GM19240 (cell line): ENCODE results near the gene RGL4.
"Not testable (repeated sequence)": the region's sequence is repeated elsewhere in the genome, so short reads cannot be mapped to it uniquely, and the experiment has no call there.

Experiments
- DNase-seq: peaks from one replicate; pipeline ENCODE4 v3.0.0; 2011; ENCODE audit warnings: low spot score; ENCODE audit not compliant: insufficient read length

RGL4 gene, protein sequence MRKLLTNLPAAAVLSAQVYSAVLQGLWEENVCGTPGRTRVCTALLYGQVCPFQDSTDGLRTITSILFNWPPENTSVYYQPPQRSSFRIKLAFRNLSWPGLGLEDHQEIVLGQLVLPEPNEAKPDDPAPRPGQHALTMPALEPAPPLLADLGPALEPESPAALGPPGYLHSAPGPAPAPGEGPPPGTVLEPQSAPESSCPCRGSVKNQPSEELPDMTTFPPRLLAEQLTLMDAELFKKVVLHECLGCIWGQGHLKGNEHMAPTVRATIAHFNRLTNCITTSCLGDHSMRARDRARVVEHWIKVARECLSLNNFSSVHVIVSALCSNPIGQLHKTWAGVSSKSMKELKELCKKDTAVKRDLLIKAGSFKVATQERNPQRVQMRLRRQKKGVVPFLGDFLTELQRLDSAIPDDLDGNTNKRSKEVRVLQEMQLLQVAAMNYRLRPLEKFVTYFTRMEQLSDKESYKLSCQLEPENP

DNA sequence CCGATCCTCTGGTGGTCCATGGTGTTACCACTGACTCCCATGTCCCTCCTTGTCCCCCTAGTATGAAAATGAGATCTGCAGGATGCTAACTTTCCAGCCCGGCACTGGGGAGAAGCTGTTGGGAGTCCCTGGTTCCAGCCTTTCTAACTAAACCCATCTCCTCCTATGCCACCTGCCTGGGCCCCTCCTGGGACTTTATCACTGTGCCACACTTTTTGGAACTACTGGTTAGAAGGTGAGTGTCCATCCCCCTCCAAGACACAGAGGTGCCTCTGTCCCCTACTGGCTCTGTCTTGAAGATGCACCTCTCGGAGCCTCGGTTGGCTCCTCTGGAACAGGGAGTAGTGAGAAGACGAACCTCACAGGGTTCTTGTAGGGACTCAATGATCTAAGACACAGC is at the start of gene RGL4:
RGL4 (plus strand) TSS at position 301 of the 400 bp plus-strand sequence. CDS start 1,018 bp downstream, outside the sequence.
- DNase-seq, result no peak

- DNase-seq, result not testable (repeated sequence)
Measured at GRCh38 chr22:23646526-23646925, 44.3 kb upstream of the RGL4 start.

GRCh38 chr22:23649071-23649501 is 41.7 kb upstream of the RGL4 start:
- no peak for DNase-seq

DNA sequence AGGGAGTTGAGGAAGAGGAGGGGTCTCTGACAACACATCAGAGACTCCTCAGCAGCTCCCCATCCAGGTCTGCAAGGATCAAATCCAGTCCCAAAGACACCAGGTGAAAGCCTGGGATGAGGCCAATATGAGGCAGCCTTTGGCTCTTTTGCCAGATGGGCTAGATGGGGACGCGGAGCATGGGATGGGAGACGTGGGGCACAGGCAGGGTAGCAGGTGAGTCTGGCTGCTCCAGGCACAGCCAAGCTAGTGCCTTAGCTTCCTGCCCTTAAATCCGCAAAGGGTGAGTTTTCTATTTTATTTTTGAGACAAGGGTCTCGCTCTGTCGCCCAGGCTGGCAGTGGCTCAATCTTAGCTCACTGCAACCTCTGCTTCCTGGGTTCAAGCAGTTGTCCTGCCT is 39.1 kb upstream of the RGL4 start:
- DNase-seq, result no peak

- DNase-seq, result no peak
Measured at GRCh38 chr22:23652286-23652685, 38.5 kb upstream of the RGL4 start.

DNA sequence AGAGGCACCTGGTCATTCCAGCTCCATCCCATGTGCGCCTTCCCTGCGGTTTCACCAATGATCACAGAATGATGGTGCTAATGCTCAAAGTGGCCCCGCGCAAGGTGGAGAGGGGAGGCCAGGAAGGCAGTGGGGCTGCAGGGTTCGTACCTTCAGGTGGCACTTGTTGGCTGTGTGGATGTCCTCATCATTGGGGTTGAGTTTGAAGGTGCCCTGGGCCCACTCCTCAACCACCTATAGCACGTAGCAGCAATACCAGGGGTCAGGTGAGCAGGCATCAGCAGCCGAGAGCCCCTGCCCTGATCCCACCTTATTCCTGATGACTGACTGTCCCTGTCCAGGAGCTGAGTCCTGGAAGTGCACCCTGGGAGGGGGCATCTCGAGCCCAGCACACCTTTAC is 38.1 kb upstream of the RGL4 start:
- DNase-seq, result no peak

DNA sequence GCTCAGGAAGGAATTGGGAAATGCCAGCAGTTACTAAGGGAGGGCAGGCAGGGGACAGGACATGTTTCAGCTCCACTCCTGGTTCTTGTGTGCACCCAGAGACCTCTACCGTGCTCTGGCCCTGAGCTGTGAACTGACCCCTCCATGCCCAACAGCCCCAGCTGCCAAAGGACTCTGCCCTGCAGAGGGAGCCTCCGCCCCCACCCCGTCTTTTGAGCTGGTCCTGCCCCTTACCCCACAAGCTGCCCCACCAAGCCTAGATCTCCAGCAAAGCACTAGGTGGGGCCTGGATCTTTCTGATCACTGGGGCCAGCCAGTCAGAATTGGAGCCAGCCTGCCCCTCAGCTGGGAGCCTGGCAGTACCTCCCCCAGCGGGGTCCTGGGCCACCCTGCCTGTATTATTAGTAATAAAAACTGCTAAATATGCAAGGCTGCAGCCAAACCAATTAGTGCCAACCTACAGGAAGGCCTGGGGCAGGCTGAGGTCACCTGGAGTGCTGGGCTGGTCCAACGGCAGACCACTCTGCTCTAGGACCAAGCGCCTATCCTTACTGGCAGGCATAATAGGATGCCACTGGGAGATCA is 34.8 kb upstream of the RGL4 start:
- DNase-seq, result no peak

DNA sequence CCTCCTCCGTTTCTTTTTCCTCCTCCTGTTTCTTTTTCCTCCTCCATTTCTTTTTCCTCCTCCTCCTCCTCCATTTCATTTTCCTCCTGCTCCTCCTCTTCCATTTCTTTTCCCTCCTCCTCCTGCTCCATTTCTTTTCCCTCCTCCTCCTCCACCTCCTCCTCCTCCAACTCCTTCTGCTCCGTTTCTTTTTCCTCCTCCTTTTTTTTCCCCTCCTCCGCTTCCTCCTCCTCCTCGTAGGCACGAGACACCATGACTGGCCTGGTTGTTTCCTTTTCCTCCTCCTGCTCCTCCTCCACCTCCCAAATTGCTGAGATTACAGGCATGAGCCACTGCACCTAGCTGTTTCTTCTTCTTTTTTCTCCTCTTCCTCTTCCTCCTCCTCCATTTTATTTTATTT is 33.1 kb upstream of the RGL4 start:
- DNase-seq, result no peak

GRCh38 chr22:23660381-23660780 is 30.4 kb upstream of the RGL4 start:
- not testable (repeated sequence) for DNase-seq

DNA sequence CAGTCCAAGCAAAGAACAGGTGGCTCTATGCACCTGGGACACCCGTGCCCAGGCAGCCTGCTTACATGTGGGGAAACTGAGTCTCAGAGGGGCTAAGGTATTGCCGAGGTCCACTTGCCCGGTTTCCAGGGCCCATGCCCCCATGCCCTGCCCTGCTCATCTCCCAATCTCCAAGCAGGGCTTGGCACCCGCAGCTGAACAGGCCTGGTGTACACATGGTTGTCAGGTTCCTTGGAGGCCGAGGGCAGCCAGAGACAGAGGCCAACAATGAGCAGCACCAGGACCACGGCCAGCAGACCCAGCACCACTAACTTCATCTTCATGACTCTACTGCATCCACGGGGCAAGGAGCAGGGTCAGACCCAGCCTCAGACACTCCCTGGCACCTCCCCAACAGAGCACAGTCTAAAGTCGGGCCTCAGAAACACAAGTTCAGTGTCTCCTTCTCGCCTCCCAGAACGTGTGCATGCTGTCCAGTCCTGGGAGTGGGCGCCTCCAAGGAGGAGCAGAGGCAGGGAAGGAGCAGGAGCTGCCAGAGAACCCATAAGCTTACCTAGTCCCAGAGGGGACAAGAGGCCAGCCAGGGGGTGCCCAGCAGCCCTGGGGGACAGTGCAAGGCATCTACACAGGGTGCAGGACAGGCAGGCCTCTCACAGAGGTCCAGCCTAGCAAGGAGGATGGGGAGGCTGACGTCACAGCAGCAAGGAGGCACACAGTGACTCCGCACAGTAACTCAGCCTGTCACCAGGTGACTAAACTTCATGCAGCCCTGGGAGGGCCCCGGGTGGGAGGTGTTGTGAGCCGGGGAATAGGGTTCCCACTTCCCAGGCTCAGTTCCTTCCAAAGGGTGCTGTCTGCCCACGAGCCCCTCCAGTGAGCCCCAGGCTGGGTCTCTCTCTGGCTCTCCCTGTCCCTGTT is 20.2 kb upstream of the RGL4 start:
- DNase-seq, result no peak

DNA sequence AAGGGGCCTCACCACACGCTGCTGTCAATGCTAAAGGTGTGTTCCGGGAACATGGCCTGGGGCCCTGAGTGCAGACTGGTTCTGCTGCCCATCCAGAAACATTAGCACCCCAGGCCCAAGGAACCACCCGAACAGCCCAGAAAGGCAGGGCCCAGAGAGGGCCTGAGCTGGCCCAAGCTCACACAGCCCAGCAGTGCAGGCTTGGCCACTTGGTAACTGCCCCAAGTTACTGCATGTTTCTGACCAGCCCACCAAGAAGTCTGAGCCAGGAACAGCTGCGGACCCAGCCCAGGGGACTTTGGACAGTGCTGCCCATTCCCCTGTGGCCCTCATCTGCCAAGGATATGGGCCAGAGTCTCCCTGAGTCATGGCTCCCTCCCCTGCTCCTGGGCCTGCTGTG is 19.4 kb upstream of the RGL4 start:
- DNase-seq, result not testable (repeated sequence)

- not testable (repeated sequence) for DNase-seq
Measured at GRCh38 chr22:23672307-23673049, 18.3 kb upstream of the RGL4 start.

DNA sequence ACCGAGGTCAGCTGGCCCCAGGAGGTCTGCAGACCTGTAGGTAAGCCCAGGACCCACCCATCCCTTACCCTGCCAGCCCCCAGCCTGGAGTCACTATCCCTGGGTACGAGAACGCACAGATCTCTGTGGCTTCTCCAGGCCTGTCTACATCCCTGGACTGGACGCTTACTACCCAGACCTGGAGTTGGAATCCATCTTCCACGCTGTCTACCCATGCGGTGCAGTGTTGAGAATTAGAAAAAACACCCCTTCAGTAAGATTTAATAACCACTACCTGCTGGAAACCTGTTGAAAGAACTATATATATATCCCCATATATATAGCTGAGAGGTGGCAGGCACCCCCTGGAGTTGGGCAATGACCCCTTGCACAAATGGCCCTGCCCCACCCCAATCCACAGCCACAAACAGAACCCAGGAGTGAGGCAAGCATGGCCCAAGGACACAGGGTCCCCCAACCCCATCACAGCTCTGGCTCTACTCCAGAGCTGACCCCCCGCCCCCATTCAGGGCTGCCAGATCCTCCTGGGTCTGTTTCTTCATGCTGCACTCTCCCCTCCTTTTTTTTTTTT is 17.7 kb upstream of the RGL4 start:
- DNase-seq, result no peak

- DNase-seq, result no peak
Measured at GRCh38 chr22:23673826-23674690, 16.8 kb upstream of the RGL4 start.

GRCh38 chr22:23674886-23675501 is 15.8 kb upstream of the RGL4 start:
- not testable (repeated sequence) for DNase-seq

DNA sequence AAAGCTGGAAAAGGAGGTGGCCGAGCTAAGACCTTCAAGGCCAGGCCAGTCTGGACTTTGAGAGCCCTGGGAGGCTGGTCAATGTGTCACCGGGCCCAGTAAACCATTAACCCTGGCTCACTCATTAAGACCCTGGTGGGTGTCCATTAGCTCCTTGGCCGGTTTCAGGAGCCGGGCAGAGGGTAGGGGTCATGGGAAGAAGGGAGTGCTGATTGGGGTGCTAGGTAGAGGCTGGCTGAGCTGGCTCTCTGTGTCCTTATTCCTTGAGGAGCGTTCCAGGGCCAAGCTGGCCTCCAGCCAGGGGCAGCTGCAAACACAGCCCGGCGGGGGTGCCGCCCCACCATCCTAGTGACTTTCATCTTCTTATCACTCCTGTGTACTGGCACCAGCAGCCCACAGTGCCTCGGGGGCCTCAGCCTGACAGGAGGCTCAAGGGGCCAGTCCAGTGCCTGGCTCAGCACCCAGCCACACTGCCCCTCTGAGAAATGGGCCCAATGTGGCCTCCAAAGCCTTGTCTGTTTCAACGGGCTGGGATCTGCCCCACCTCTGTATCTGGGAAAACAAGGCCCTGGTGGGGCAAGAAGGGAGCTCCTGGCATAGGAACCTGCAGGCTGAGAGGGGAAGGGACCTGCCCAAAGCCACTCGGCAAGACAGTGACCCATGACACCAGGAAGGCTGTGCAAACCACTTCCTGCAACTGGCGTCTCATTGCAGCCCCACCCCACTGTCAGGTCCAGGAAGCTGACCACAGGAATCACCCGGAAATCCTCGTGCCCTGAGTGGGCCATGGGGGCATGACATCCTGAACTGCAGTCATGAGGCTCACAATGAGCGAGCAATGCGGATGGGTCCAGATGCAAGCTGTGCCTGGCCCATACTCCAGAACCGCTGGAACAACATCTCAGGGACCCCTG is 15.1 kb upstream of the RGL4 start:
- no peak for DNase-seq

DNA sequence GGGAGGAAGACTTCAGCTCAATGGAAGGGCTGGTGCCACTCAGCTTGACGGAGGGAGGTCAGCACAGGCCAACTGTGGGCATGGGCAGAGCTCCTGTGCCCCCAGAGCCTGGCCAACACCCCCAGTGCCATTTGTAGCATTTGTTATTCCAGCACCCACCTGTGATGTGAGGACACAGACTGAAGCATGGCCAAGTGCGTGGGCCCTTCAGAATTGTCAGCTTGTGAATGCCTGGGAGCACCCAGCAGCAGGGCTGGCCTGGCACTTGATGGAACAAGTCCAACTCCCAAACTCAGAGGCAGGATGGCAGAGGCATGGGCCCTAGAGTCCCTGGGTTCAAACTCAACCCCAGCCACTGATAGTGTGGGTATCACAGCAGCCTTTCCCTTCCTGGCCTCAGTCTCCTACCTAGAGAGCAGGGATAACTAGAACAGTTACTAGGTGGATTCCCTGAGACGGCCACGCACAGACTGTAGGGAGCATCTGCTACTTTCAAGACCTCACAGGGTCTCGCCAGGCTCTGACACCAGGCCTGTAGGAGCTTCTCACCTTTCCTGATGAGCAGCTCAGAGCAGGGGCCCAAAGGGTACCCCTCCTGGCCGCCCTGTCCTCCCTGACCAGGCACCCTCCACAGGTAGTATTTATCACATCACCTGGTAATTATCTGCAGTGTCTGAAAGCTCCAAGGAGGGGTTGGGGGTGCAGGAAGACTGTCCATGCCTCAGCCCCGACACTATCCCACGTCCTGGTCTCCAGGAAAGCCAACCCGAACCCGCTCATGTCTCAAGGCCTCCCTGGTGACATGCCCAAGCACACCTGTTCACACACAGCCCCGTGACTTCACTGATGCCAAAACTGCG is 13.7 kb upstream of the RGL4 start:
- not testable (repeated sequence) for DNase-seq
